Adrenal gland (tissue), 19 donors: ENCODE data around the gene LRRC8B. TPM values are rescaled to one million over a fixed set of nuclear protein-coding genes. Genes with fewer than 3 reads are reported as not detected.
A peak's percentile ranks its signal among the peaks of the same experiment; 100 is the strongest.

Experiments used
- DNase-seq, 7 donors: peaks; one replicate each; pipeline ENCODE4 v3.0.0-alpha.2; 2019 to 2020
- H3K27ac ChIP-seq, 5 donors: fragments of 200-600 bp; sonication (generic) in 4 of 5; 1 replicate in 3 of 5; 2 replicates in 2 of 5; pipeline versions ENCODE4 v1.5.1 to v1.8.0; 2016 to 2020; ENCODE audit warnings: mild to moderate bottlenecking in 1 of 5
- H3K27me3 ChIP-seq: fragments of 200-600 bp; 2 replicates; pipeline ENCODE4 v1.8.0; 2021
- H3K36me3 ChIP-seq, 2 donors: fragments of 200-600 bp; replicated peaks in 1 of 2; 1 replicate in 1 of 2; 2 replicates in 1 of 2; pipeline versions ENCODE4 v1.5.1 to v1.8.0; 2018 to 2022
- H3K4me1 ChIP-seq, 2 donors: fragments of 200-600 bp; replicated peaks in 1 of 2; 1 replicate in 1 of 2; 2 replicates in 1 of 2; pipeline versions ENCODE4 v1.5.1 to v1.8.0; 2018 to 2021
- H3K4me3 ChIP-seq, 4 donors: fragments of 200-600 bp; sonication (generic) in 3 of 4; one replicate each; pipeline ENCODE4 v1.5.1; 2016 to 2018
- H3K9me3 ChIP-seq, 3 donors: fragments of 200-600 bp; sonication (generic) in 1 of 3; replicated peaks in 1 of 3; 1 replicate in 2 of 3; 2 replicates in 1 of 3; pipeline versions ENCODE4 v1.5.1 to v1.8.0; 2016 to 2021
- POLR2A ChIP-seq, 2 donors: fragments of 450-650 bp; IDR thresholded peaks; one replicate each; pipeline ENCODE4 v1.6.1; 2017; ENCODE audit warnings: antibody characterized with exemption in 2 of 2, mild to moderate bottlenecking in 2 of 2, moderate library complexity in 1 of 2
- WGBS, 4 donors: extraction: QIAGEN DNeasy Blood & Tissue Kit in 2 of 4; methylation state at CpG; one replicate each; pipeline versions ENCODE4 v1.1.5 to v1.1.7; 2013 to 2017; 5-methylcytosine and 5-hydroxymethylcytosine counted together
- intact Hi-C, 2 donors: fragments of 100-400 bp; cut with DNase I; formaldehyde crosslinking; loops; one replicate each; pipeline versions ENCODE4 v1.14.1 to v1.15.0; 2022 to 2023
- long read RNA-seq, 10 donors: library from polyadenylated mRNA in 3 of 10; unstranded in 2 of 10; stranded (forward) in 1 of 10; transcript quantifications; one replicate each; pipeline ENCODE4 v2.0.0 and lab custom pipeline, GENCODE V29; 2021 to 2026
- polyA plus RNA-seq, 3 donors: library from polyadenylated mRNA; stranded (reverse); fragments of 200-250 nt in 2 of 3; fragments of 350-450 nt in 1 of 3; fragmentation: Illumina TruSeq in 1 of 3; extraction: RNeasy Lipid Tissue Mini Kit (QIAGEN cat#74804) in 1 of 3; gene quantifications; one replicate each; pipeline ENCODE4 v1.2.3, GENCODE V29; 2013 to 2014
- total RNA-seq, 9 donors: library from RNA; depleted of rRNA in 4 of 9; stranded (reverse); fragments of >200 nt in 4 of 9; fragments of 120-200 nt in 1 of 9; fragmentation: NEBNext Ultra II Directional in 1 of 9; extraction: Animal tissue kit (Norgen Biotek cat#: 25700) in 1 of 9; gene quantifications; one replicate each; pipeline versions ENCODE4 v1.1.0 to v1.2.4, GENCODE V29; 2013 to 2023
- TF ChIP-seq, protein P1 (sequence below), 6 experiments: fragments of 450-650 bp in 4 of 6; fragments of 200-600 bp in 2 of 6; sonication (generic) in 1 of 6; IDR thresholded peaks; 1 replicate in 5 of 6; 2 replicates in 1 of 6; pipeline versions ENCODE4 v1.5.1 to v1.8.0; 2016 to 2021; ENCODE audit warnings: antibody characterized with exemption in 6 of 6, mild to moderate bottlenecking in 2 of 6, moderate library complexity in 1 of 6
- donor health status: healthy with polysubstance abuse.
- donor health status: Bipolar disorder and iron deficiency.
- donor health status: DM: yes; HTN: yes; CAD: no.
- donor health status: DM: no; HTN: no; CAD: no.
- donor health status: DM: no; HTN: no; CAD: no.
- donor health status: DM: yes; HTN: yes; CAD: no.

LRRC8B gene
- total RNA-seq (10 to 100 TPM; 29.0 to 69.6 (median 41.4) TPM), polyA plus RNA-seq (10 to 100 TPM in 2 of 3 donors, 1 to 10 TPM in 1; 7.7 to 36.2 (median 12.4) TPM)
- long read RNA-seq, donor 1, partial matches to known transcripts, result 22 of 22 reads
- long read RNA-seq, donor 1, other reads (novel, unspliced or antisense), result 0 of 22 reads
- long read RNA-seq, donor 2, full-length matches to known transcripts, result 2 of 2 reads
- long read RNA-seq, donor 2, partial matches to known transcripts, result 0 of 2 reads
- long read RNA-seq, donor 2, other reads (novel, unspliced or antisense), result 0 of 2 reads
- long read RNA-seq, donor 3, full-length matches to known transcripts, result 6 of 17 reads
- long read RNA-seq, donor 3, partial matches to known transcripts, result 5 of 17 reads
- long read RNA-seq, donor 3, other reads (novel, unspliced or antisense), result 6 of 17 reads
- long read RNA-seq, donor 4, full-length matches to known transcripts, result 2 of 11 reads
- long read RNA-seq, donor 4, partial matches to known transcripts, result 3 of 11 reads
- long read RNA-seq, donor 4, other reads (novel, unspliced or antisense), result 6 of 11 reads
- long read RNA-seq, donor 5, full-length matches to known transcripts, result 10 of 27 reads
- long read RNA-seq, donor 5, partial matches to known transcripts, result 2 of 27 reads
- long read RNA-seq, donor 5, other reads (novel, unspliced or antisense), result 15 of 27 reads
- long read RNA-seq, donor 6, partial matches to known transcripts, result 1 of 1 reads
- long read RNA-seq, donor 6, other reads (novel, unspliced or antisense), result 0 of 1 reads
- long read RNA-seq, donor 7, full-length matches to known transcripts, result 5 of 5 reads
- long read RNA-seq, donor 7, partial matches to known transcripts, result 0 of 5 reads
- long read RNA-seq, donor 7, other reads (novel, unspliced or antisense), result 0 of 5 reads
- long read RNA-seq, donor 8, full-length matches to known transcripts, result 8 of 8 reads
- long read RNA-seq, donor 8, partial matches to known transcripts, result 0 of 8 reads
- long read RNA-seq, donor 8, other reads (novel, unspliced or antisense), result 0 of 8 reads
- long read RNA-seq, donor 9, full-length matches to known transcripts, result 3 of 3 reads
- long read RNA-seq, donor 9, partial matches to known transcripts, result 0 of 3 reads
- long read RNA-seq, donor 9, other reads (novel, unspliced or antisense), result 0 of 3 reads
- long read RNA-seq, donor 10, full-length matches to known transcripts, result 2 of 2 reads
- long read RNA-seq, donor 10, partial matches to known transcripts, result 0 of 2 reads
- long read RNA-seq, donor 10, other reads (novel, unspliced or antisense), result 0 of 2 reads

- TF ChIP-seq, protein P1, sequence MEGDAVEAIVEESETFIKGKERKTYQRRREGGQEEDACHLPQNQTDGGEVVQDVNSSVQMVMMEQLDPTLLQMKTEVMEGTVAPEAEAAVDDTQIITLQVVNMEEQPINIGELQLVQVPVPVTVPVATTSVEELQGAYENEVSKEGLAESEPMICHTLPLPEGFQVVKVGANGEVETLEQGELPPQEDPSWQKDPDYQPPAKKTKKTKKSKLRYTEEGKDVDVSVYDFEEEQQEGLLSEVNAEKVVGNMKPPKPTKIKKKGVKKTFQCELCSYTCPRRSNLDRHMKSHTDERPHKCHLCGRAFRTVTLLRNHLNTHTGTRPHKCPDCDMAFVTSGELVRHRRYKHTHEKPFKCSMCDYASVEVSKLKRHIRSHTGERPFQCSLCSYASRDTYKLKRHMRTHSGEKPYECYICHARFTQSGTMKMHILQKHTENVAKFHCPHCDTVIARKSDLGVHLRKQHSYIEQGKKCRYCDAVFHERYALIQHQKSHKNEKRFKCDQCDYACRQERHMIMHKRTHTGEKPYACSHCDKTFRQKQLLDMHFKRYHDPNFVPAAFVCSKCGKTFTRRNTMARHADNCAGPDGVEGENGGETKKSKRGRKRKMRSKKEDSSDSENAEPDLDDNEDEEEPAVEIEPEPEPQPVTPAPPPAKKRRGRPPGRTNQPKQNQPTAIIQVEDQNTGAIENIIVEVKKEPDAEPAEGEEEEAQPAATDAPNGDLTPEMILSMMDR (IDR thresholded peaks at IDR 0.05), result peak in 2 of 6 experiments; percentile 6 to 20
- TF ChIP-seq POLR2A (IDR thresholded peaks at IDR 0.05), result peak; percentile 80 to 93
- intact Hi-C loops, result no loop called here
- 0 to 1% (median 1%) methylated on average over 15 to 85 of the region's 85 CpGs for WGBS, 4 donors
Measured at GRCh38 chr1:89524369-89525168, at the start of gene LRRC8B. Gene LRRC8B, plus strand, starts transcription at chr1:89524829. Its CDS starts 57,822 bp downstream, at chr1:89582651.

DNA sequence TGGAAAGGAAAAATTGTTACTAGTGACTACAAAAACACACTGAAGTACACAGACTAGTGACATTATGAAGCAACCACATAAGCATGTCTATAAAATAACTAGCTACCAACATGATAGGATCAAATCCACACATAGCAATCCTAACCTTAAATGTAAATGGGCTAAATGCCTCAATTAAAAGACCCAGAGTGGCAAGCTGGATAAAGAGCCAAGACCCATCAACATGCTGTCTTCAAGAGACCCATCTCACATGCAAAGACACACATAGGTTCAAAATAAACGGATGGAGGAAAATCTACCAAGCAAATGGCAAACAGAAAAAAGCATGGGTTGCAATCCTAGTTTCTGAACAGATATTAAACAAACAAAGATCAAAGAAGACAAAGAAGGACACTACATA is 49.4 kb upstream of the LRRC8B start:
- TF ChIP-seq, protein P1 (IDR thresholded peaks at IDR 0.05), result no peak
- TF ChIP-seq POLR2A (IDR thresholded peaks at IDR 0.05), result no peak
- no peak for DNase-seq
- H3K4me1 ChIP-seq, result no peaks in the 10 kb centered on the region
- no peaks in the 10 kb centered on the region for H3K27me3 ChIP-seq
- no peaks in the 10 kb centered on the region for H3K36me3 ChIP-seq
- WGBS, 4 donors, result 66 to 85% (median 73%) methylated on average over 1 of the region's 1 CpG
- H3K27ac ChIP-seq, result no peak overlapping the region
- H3K9me3 ChIP-seq, result no peaks in the 10 kb centered on the region
- H3K4me3 ChIP-seq, result no peak overlapping the region
- intact Hi-C loops, result loop anchor here in 1 of 2 donors (5.0 kb wide), 1 partner anchor 122 kb away; no protein-coding TSS in a partner anchor

More at GRCh38 chr1:89524369-89525168, at the start of gene LRRC8B:
- Histone ChIP-seq H3K9me3 (no peaks in the 10 kb centered on the region), H3K4me3 (peak within 1 kb of the TSS; percentile 58 to 98 (median 80)), H3K27me3 (no peaks in the 10 kb centered on the region), H3K4me1 (peaks cover 14 to 48% of the 10 kb centered on the region in 2 donors), H3K36me3 (no peaks in the 10 kb centered on the region), H3K27ac (peak within 1 kb of the TSS; percentile 60 to 99 (median 89))
- DNase-seq, result peak; percentile 92 to 96 (median 94)

DNA sequence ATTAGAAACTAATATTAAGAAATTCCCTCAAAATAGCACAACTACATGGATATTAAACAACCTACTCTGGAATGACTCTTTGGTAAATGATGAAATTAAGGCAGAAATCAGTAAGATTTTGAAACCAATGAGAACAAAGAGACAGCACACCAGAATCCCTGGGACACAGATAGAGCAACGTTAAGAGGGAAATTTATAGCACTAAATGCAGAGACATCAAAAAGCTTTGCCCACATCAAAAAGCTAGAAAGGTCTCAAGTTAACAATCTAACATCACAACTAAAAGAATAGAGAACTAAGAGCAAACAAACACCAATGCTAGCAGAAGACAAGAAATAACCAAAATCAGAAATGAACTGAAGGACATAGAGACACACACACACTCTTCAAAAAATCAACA is 48.6 kb upstream of the LRRC8B start:
- no peaks in the 10 kb centered on the region for H3K9me3 ChIP-seq
- H3K36me3 ChIP-seq, result no peaks in the 10 kb centered on the region
- intact Hi-C loops, result loop anchor here in 1 of 2 donors (5.0 kb wide), 1 partner anchor 121 kb away; no protein-coding TSS in a partner anchor
- no peaks in the 10 kb centered on the region for H3K4me1 ChIP-seq
- no peak overlapping the region for H3K4me3 ChIP-seq
- no peak for DNase-seq
- H3K27me3 ChIP-seq, result no peaks in the 10 kb centered on the region
- no peak for TF ChIP-seq POLR2A (IDR thresholded peaks at IDR 0.05)
- TF ChIP-seq, protein P1 (IDR thresholded peaks at IDR 0.05), result no peak
- no peak overlapping the region for H3K27ac ChIP-seq
- WGBS, 4 donors, result 71 to 80% (median 79%) methylated on average over 1 of the region's 1 CpG
